OCI-LY3 (cell line): ENCODE data around the gene ANK2.

Experiments used
- H2AFZ ChIP-seq: fragments of 200-600, 300-600 bp; shearing (Covaris generic); 2 replicates; pipeline ENCODE4 v1.6.0; 2014; ENCODE audit warnings: antibody characterized with exemption, low read depth, low read length
- H3K27ac ChIP-seq: fragments of 200-600, 300-600 bp; sonication (generic); 2 replicates; pipeline ENCODE4 v1.5.1; 2014; ENCODE audit warnings: mild to moderate bottlenecking, low read length, moderate library complexity, mixed read lengths
- H3K27me3 ChIP-seq: fragments of 200-600, 300-600 bp; sonication (generic); 2 replicates; pipeline ENCODE4 v1.6.1; 2014; ENCODE audit warnings: low read depth, low read length, mixed read lengths
- H3K36me3 ChIP-seq: fragments of 200-600, 300-600 bp; sonication (generic); replicated peaks from 2 replicates; pipeline ENCODE3; 2014; ENCODE audit warnings: low read depth, low read length, mixed read lengths
- H3K4me1 ChIP-seq: fragments of 300-600, 200-600 bp; sonication (generic); 2 replicates; pipeline ENCODE4 v1.6.1; 2014; ENCODE audit warnings: low read length, mixed read lengths
- H3K4me2 ChIP-seq: fragments of 200-600, 300-600 bp; sonication (generic); 2 replicates; pipeline ENCODE4 v1.6.1; 2014; ENCODE audit warnings: low read length, mixed read lengths
- H3K4me3 ChIP-seq: fragments of 300-600, 200-600 bp; sonication (generic); 2 replicates; pipeline ENCODE4 v1.5.1; 2014; ENCODE audit warnings: antibody characterized with exemption, mild to moderate bottlenecking, low read length, moderate library complexity
- H3K79me2 ChIP-seq: fragments of 300-600, 200-600 bp; shearing (Covaris generic); 2 replicates; pipeline ENCODE4 v1.6.1; 2014; ENCODE audit warnings: mild to moderate bottlenecking, low read length, mixed read lengths
- H3K9ac ChIP-seq: fragments of 300-600, 200-600 bp; shearing (Covaris generic); 2 replicates; pipeline ENCODE4 v1.6.0; 2014; ENCODE audit warnings: mild to moderate bottlenecking, low read length, moderate library complexity
- H3K9me3 ChIP-seq: fragments of 200-600, 300-600 bp; shearing (Covaris generic); 2 replicates; pipeline ENCODE4 v1.6.1; 2014; ENCODE audit warnings: low read length, mixed read lengths; ENCODE audit not compliant: insufficient read depth
- H4K20me1 ChIP-seq: fragments of 200-600, 300-600 bp; sonication (generic); 2 replicates; pipeline ENCODE4 v1.6.1; 2016; ENCODE audit warnings: low read length, mixed read lengths; ENCODE audit not compliant: insufficient read depth
- CTCF ChIP-seq: fragments of 200-600, 300-600 bp; sonication (generic); IDR thresholded peaks from 2 replicates; pipeline ENCODE4 v1.5.1; 2014; ENCODE audit warnings: antibody characterized with exemption, low read length, low read depth
- EZH2phosphoT487 ChIP-seq: fragments of 200-600 bp; shearing (Covaris generic); IDR thresholded peaks from 2 replicates; pipeline ENCODE4 v1.6.1; 2018; ENCODE audit warnings: antibody characterized with exemption, mixed run types, low read depth

The ANK2 gene

GRCh38 chr4:113423631-113424030 lies 374.2 kb downstream of the ANK2 start:
- TF ChIP-seq EZH2phosphoT487: no peak
- no peak for TF ChIP-seq CTCF
- Histone ChIP-seq H3K27ac (no peak overlapping the region), H3K4me1 (no peaks in the 10 kb centered on the region), H3K4me3 (no peak overlapping the region), H3K79me2 (no peaks in the 10 kb centered on the region), H3K4me2 (no peak overlapping the region), H3K27me3 (no peaks in the 10 kb centered on the region), H2AFZ (no peak overlapping the region), H3K9ac (no peak overlapping the region), H3K9me3 (no peaks in the 10 kb centered on the region), H3K36me3 (no peaks in the 10 kb centered on the region), H4K20me1 (no peaks in the 10 kb centered on the region)

GRCh38 chr4:113433116-113433515 lies 383.7 kb downstream of the ANK2 start:
- H3K4me3 ChIP-seq: no peak overlapping the region
- H3K27me3 ChIP-seq: no peaks in the 10 kb centered on the region
- TF ChIP-seq CTCF (no peak), EZH2phosphoT487 (no peak)
- H3K9ac ChIP-seq: no peak overlapping the region
- H2AFZ ChIP-seq: no peak overlapping the region
- no peaks in the 10 kb centered on the region for H3K4me1 ChIP-seq
- no peaks in the 10 kb centered on the region for H4K20me1 ChIP-seq
- H3K9me3 ChIP-seq: no peaks in the 10 kb centered on the region; the same call in 1 of the 2 replicates
- no peak overlapping the region for H3K4me2 ChIP-seq
- H3K27ac ChIP-seq: no peak overlapping the region
- H3K79me2 ChIP-seq: no peaks in the 10 kb centered on the region
- H3K36me3 ChIP-seq: no peaks in the 10 kb centered on the region
